Mesodermal cell (in vitro differentiated cells): ENCODE measurements around the gene KRT14.
"Not testable (repeated sequence)": the region's sequence is repeated elsewhere in the genome, so short reads cannot be mapped to it uniquely, and the experiment has no call there.

Experiments
- H3K27ac ChIP-seq: 2 replicates; pipeline ENCODE4 v1.7.0; 2013; ENCODE audit warnings: mild to moderate bottlenecking, low read depth, low read length, moderate library complexity; ENCODE audit not compliant: severe bottlenecking
- H3K36me3 ChIP-seq: 2 replicates; pipeline ENCODE4 v1.7.1; 2013; ENCODE audit warnings: mild to moderate bottlenecking, low read length, moderate library complexity; ENCODE audit not compliant: control insufficient read depth, insufficient read depth
- H3K4me1 ChIP-seq: one replicate; pipeline ENCODE4 v1.7.1; 2013; ENCODE audit warnings: mild to moderate bottlenecking, low read length; ENCODE audit not compliant: insufficient read depth, control insufficient read depth, poor library complexity, severe bottlenecking
- H3K4me3 ChIP-seq: 2 replicates; pipeline ENCODE4 v1.7.0; 2013; ENCODE audit warnings: low read length, control low read depth, mild to moderate bottlenecking; ENCODE audit not compliant: insufficient read depth, poor library complexity, severe bottlenecking; ENCODE audit errors: extremely low read depth
- H3K9me3 ChIP-seq: 2 replicates; pipeline ENCODE4 v1.7.1; 2013; ENCODE audit warnings: mild to moderate bottlenecking, low read length, moderate library complexity; ENCODE audit not compliant: control insufficient read depth
- WGBS, 2 experiments: methylation state at CpG; one replicate each; pipeline ENCODE4 v1.1.5; 2013; ENCODE audit warnings: missing lambda C conversion rate in 2 of 2; ENCODE audit not compliant: insufficient coverage in 2 of 2; 5-methylcytosine and 5-hydroxymethylcytosine counted together

KRT14 gene

DNA sequence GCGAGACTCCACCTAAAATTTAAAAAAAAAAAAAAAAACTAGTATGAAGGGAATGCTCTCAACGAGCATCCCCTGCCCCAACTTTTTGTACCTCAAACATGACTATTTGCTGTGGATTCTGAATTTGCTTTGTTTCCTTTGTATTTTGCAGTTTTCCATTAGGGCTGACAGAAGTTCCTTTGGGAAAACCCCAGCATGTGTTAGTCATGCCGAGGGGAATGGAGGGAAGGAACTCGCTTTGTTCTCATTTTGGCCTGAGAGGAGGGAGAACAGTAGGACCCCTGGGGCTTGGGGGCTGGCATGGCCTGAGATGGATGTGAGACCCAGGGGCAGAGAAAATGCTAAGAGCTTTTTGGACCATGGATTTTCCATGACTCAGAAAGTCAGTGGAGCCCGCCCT is 35.3 kb downstream of the KRT14 start:
- H3K4me3 ChIP-seq: no peak overlapping the region
- H3K4me1 ChIP-seq: peaks cover 13% of the 10 kb centered on the region
- peaks cover 5% of the 10 kb centered on the region for H3K9me3 ChIP-seq
- no peaks in the 10 kb centered on the region for H3K36me3 ChIP-seq
- WGBS, 2 experiments: 79 to 87% methylated on average over 3 of the region's 5 CpGs
- no peak overlapping the region for H3K27ac ChIP-seq

DNA sequence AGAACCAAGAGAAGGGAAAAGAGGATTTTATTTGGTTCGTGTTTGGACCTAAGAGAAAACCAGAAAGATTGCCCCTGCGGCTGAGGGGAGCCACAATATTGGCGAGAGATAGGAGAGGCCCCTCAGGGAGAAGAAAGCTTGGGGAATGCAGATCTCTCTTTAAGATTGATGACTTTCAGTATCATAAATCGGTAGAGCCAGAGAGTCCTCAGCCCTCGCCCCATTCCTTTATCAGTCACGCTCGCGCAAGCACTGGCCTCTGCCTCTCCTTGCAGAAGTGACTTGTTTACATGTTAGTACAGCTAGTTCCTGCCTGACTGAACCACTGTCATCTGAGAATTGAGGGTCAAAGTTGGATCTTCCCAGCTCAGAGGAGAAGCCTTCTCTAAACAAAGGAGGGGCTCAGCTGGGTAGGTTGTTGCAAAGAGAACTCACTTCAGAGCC is 37.1 kb downstream of the KRT14 start:
- 76 to 80% methylated on average over 7 to 8 of the region's 8 CpGs for WGBS, 2 experiments
- Histone ChIP-seq H3K36me3 (no peaks in the 10 kb centered on the region), H3K4me1 (peaks cover 17% of the 10 kb centered on the region), H3K27ac (peak overlapping the region; percentile 91), H3K4me3 (no peak overlapping the region), H3K9me3 (peaks cover 5% of the 10 kb centered on the region)

DNA sequence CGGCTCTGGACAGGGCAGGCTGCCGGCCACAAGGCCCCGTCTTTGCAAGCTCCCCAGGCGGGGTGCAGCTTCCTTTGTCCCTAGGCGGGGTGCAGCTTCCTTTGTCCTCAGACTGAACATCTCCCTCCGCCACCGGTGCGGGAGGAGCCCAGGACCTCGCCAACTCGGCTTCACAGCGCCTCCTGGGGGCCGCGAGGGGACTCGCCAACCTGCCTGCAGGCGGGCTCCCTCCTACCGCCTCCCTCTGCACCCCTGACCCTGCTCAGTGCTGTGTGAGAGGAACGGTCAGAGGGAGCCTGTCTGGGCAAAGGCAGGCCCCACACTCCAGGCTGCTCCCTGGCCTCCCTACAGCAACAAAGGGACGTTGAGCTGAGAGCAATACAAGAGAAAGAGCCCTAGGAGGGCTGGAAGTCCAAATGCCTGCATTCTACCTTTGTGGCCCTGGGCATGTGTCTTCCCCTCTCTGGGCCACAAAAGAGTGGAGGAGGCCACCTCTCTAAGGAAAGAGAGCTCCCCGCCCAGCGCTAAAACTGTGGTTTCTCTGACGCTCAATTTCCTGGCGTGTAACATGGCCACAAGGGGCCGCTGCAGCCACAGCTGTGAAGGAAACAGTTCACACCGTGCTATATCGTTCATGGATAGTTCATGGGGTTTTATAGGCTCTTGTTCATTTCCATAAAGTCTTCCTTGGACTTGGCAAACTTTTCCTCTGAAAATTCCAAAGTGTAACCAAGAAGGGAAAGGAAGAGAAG is 37.7 kb downstream of the KRT14 start:
- Histone ChIP-seq H3K27ac (peak overlapping the region; percentile 91), H3K4me1 (peaks cover 23% of the 10 kb centered on the region), H3K9me3 (peaks cover 5% of the 10 kb centered on the region), H3K36me3 (no peaks in the 10 kb centered on the region), H3K4me3 (no peak overlapping the region)
- 1 to 4% methylated on average over 14 to 18 of the region's 25 CpGs for WGBS, 2 experiments

DNA sequence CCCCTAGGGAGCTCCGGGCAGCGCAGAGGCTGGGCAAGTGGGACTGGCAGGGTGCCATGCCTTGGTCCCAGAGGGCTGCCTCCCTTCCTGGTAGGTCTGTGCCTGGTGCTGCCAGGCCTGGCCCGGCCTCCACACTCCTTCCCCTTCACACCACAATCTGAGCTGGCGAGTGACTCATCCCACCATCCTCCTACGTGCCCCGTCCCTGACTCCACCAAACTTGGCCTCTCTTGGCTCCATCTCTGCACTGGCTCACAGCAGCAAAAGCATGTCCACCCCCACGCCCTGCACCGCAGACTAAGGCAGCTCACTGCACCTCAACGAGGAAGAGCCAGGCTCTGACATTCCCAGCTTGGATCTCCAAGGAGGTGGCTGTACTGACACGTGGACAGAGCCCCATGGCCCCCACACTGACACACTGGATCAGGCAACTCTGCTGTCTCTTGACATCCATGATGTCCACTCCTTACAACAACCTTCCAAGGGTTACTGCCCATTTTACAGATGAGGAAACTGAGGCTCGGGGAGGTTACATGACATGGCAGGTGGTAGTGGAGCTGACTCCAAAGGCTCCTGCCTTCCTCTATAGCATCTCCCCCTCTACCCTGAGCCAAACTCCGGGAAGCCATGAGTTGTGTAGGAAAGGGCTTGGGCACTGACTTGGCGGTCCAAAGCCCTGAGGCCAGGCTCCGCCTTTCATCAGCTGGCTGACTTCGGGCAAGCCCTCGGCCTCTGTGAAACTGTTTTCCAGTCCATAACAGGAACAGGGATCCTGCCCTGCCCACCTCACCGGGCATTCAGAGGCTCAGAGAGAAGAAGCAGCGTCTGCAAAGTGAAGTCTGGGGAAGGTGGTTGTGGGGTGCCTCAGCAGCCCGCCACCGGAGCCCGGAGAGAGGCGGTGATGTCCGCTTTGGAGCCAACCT is 38.5 kb downstream of the KRT14 start:
- Histone ChIP-seq H3K27ac (peak overlapping the region; percentile 91), H3K4me1 (peaks cover 23% of the 10 kb centered on the region), H3K4me3 (no peak overlapping the region), H3K36me3 (no peaks in the 10 kb centered on the region), H3K9me3 (peaks cover 5% of the 10 kb centered on the region)
- 67 to 68% methylated on average over 17 to 18 of the region's 23 CpGs for WGBS, 2 experiments

DNA sequence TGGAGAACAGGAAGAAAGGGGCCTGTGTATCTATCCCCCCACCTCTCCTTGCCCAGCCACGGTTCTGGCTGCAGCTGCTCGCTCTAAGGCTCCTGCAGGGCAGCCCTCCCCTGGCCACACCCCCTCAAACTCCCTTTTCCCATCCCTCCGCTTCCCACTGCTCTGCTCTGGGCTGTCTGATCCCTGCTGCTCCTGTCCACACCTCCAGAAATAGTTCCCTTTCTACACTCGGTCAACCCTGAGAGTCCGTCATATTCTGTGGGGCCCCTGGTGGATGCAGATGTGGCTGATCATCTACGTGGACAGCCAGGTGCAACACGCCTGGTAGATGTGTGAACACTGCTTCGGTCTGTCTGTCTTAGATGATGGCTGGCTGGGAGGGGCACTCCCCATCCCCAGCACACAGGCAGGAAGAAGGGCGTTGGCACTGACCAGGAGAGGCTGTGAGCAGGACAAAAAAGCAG is 39.3 kb downstream of the KRT14 start:
- H3K4me3 ChIP-seq: no peak overlapping the region
- H3K27ac ChIP-seq: peak overlapping the region; percentile 80
- 74 to 81% methylated on average over 7 to 9 of the region's 9 CpGs for WGBS, 2 experiments
- H3K9me3 ChIP-seq: peaks cover 5% of the 10 kb centered on the region
- no peaks in the 10 kb centered on the region for H3K36me3 ChIP-seq
- peaks cover 23% of the 10 kb centered on the region for H3K4me1 ChIP-seq

DNA sequence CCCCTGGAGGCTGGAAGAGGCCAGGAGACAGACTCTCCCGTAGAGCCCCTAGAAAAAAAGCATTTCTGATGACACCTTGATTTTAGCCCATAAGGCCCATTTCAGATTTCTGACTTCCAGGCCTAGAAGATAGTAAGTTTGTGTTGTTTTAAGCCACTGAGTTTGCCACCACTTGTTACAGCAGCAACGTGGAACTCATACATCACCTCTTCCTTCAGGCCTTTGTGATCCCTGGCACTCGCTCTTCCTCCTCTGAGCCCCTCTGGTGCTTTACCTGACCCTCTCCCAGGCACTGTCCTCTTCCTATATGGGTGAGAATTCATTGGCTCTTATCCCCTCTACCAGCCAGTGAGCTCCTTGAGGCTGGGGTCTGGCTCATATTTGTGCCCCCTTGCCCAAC is 39.9 kb downstream of the KRT14 start:
- H3K4me1 ChIP-seq: peaks cover 23% of the 10 kb centered on the region
- H3K27ac ChIP-seq: no peak overlapping the region
- peaks cover 5% of the 10 kb centered on the region for H3K9me3 ChIP-seq
- WGBS, 2 experiments: 96 to 100% methylated on average over 2 to 3 of the region's 3 CpGs
- H3K4me3 ChIP-seq: no peak overlapping the region
- no peaks in the 10 kb centered on the region for H3K36me3 ChIP-seq

DNA sequence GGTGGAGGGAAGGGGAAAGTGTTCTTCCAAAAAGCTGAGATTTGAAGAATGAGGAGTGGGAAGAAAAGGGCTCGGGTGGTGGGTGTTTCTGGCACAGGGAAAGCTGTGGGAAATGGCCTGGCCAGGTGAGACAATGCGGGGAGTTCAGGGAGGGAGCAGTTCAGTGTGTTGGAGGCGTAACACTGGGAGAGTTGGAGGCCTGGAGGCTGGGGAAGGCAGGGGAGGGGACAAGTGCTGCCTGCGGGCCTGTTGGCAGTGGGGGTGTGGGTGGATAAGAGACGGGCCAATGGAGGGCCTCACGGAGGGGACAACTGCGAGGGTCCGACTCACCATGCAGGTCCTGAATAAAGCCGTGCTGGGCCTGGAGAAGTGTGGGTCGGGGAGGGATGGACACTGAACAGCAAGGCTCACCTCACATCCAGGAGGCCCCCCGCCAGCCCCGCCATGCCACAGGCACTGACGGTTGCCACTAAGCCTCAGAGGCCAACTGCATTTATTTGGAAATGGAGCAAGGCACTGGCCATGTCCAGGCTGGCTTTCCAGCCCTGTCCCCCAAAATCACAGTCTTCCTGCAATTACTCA is 40.8 kb downstream of the KRT14 start:
- H3K4me1 ChIP-seq: peaks cover 28% of the 10 kb centered on the region
- H3K27ac ChIP-seq: no peak overlapping the region
- H3K4me3 ChIP-seq: no peak overlapping the region
- no peaks in the 10 kb centered on the region for H3K36me3 ChIP-seq
- WGBS, 2 experiments: 79 to 80% methylated on average over 7 to 13 of the region's 13 CpGs
- peaks cover 5% of the 10 kb centered on the region for H3K9me3 ChIP-seq

DNA sequence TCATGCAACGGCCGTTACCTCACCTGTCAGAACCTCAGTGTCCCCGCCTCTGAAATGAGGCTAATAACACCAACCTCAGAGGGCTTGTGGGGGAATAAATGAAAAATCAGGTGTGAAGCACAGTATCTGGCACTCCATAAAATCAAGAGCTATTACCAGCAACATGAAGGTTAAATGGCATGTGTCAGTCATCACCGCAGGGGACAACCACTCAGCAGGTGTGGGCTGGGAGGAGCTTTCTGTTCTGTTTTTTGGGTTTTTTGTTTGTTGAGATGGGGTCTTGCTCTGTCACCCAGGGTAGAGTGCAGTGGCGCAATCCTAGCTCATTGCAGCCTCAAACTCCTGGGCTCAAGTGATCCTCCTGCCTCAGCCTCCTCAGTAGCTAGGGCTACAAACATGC is 41.8 kb downstream of the KRT14 start:
- no peaks in the 10 kb centered on the region for H3K36me3 ChIP-seq
- WGBS, 2 experiments: 100% methylated on average over 1 of the region's 5 CpGs
- H3K4me3 ChIP-seq: no peak overlapping the region
- peaks cover 36% of the 10 kb centered on the region for H3K4me1 ChIP-seq
- H3K27ac ChIP-seq: peak overlapping the region; percentile 45
- H3K9me3 ChIP-seq: peaks cover 5% of the 10 kb centered on the region

DNA sequence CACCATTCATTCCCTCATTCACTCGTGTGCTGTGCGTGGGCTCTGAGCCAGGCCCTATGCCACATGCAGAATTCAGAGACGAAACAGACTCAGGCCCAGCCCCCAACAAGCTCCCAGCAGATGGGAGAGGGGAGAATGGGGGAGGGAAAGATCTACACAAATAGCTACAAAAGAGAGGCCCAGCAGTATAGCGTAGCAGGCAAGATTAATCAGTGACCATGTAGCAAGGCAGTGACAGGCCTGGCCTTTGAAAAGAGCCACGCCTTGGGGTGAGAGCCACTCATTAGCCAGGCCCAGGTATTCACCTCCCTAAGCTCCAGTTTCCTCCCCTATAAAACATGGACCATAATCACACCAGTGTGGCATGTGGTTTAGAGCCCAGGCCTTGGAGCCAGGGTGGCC is 42.2 kb downstream of the KRT14 start:
- Histone ChIP-seq H3K9me3 (peaks cover 5% of the 10 kb centered on the region), H3K36me3 (no peaks in the 10 kb centered on the region), H3K4me1 (peaks cover 40% of the 10 kb centered on the region), H3K27ac (peak overlapping the region; percentile 45), H3K4me3 (no peak overlapping the region)
- WGBS, 2 experiments: 30 to 60% methylated on average over 1 to 3 of the region's 5 CpGs

DNA sequence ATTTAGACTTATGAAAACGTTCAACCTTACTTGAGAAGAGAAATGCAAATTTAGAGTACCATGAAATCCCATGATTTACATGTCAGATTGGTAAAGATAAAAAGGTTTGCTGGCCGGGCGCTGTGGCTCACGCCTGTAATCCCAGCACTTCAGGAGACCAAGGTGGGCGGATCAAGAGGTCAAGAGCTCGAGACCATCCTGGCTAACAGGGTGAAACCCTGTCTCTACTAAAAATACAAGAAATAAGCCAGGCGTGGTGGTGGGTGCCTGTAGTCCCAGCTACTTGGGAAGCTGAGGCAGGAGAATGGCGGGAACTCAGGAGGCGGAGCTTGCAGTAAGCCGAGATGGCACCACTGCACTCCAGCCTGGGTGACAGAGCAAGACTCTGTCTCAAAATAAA is 43.9 kb downstream of the KRT14 start:
- not testable (repeated sequence) for H3K9me3 ChIP-seq, H3K27ac ChIP-seq, H3K4me3 ChIP-seq, H3K36me3 ChIP-seq
- peaks cover 47% of the 10 kb centered on the region for H3K4me1 ChIP-seq
- WGBS, 2 experiments: 87 to 93% methylated on average over 5 to 9 of the region's 10 CpGs
